SK-N-SH (cell line): ENCODE data around the gene BLOC1S1. TPM values are rescaled to one million over a fixed set of nuclear protein-coding genes. Genes with fewer than 3 reads are reported as not detected.

Experiments used
- CTCF ChIA-PET: fragments of 300-600, 350-600 bp; formaldehyde crosslinking; extraction: SDS; loops from one replicate; lab custom pipeline; 2021; lab: Yijun Ruan, JAX
- POLR2A ChIA-PET: fragments of 350-600 bp; sonication (Branson Sonifier 250); formaldehyde crosslinking; extraction: SDS; loops from one replicate; lab custom pipeline; 2020; ENCODE audit warnings: antibody characterized with exemption, inconsistent platforms; lab: Yijun Ruan, JAX
- DNase-seq: peaks from one replicate; pipeline ENCODE4 v3.0.0; 2012
- H2AFZ ChIP-seq: fragments of 200-600 bp; sonication (generic); 2 replicates; pipeline ENCODE4 v1.8.1; 2016; ENCODE audit warnings: antibody characterized with exemption, mild to moderate bottlenecking, low read depth
- H3F3A ChIP-seq: fragments of 200-600 bp; sonication (generic); replicated peaks from 2 replicates; pipeline ENCODE3; 2016; ENCODE audit warnings: antibody characterized with exemption, mild to moderate bottlenecking; ENCODE audit not compliant: insufficient read depth
- H3K27ac ChIP-seq, 2 experiments: fragments of 200-500 bp in 1 of 2; fragments of 200-600 bp in 1 of 2; sonication (Bioruptor generic) in 1 of 2; sonication (generic), shearing (Covaris generic) in 1 of 2; 2 replicates each; pipeline versions ENCODE4 v1.5.1 to v1.6.1; 2014 to 2016; ENCODE audit warnings: low read depth in 2 of 2, inconsistent platforms in 1 of 2, low read length in 1 of 2, mild to moderate bottlenecking in 1 of 2, mixed read lengths in 1 of 2
- H3K27me3 ChIP-seq: fragments of 200-600 bp; sonication (generic), shearing (Covaris generic); 2 replicates; pipeline ENCODE4 v1.6.1; 2016; ENCODE audit warnings: mixed run types; ENCODE audit not compliant: insufficient read depth
- H3K36me3 ChIP-seq, 2 experiments: fragments of 200-500 bp in 1 of 2; fragments of 200-600 bp in 1 of 2; sonication (Bioruptor generic) in 1 of 2; sonication (generic) in 1 of 2; replicated peaks in 1 of 2; 2 replicates each; pipeline versions ENCODE3 to v1.5.1; 2014 to 2016; ENCODE audit warnings: low read length in 1 of 2, mild to moderate bottlenecking in 1 of 2; ENCODE audit not compliant: insufficient read depth in 2 of 2, control insufficient read depth in 1 of 2
- H3K4me1 ChIP-seq, 2 experiments: fragments of 200-500 bp in 1 of 2; fragments of 200-600 bp in 1 of 2; sonication (Bioruptor generic) in 1 of 2; sonication (generic), shearing (Covaris generic) in 1 of 2; 2 replicates each; pipeline versions ENCODE4 v1.5.1 to v1.6.1; 2014 to 2016; ENCODE audit warnings: low read depth in 1 of 2, low read length in 1 of 2, mixed run types in 1 of 2; ENCODE audit not compliant: insufficient read depth in 2 of 2, control insufficient read depth in 1 of 2
- H3K4me2 ChIP-seq: fragments of 200-600 bp; sonication (generic), shearing (Covaris generic); 2 replicates; pipeline ENCODE4 v1.6.1; 2017; ENCODE audit warnings: mixed run types
- H3K4me3 ChIP-seq, 2 experiments: fragments of 200-500 bp in 1 of 2; fragments of 200-600 bp in 1 of 2; sonication (Bioruptor generic) in 1 of 2; sonication (generic), shearing (Covaris generic) in 1 of 2; 2 replicates each; pipeline versions ENCODE4 v1.5.1 to v1.8.1; 2014 to 2016; ENCODE audit warnings: low read depth in 2 of 2, inconsistent platforms in 1 of 2, low read length in 1 of 2, mild to moderate bottlenecking in 1 of 2, mixed read lengths in 1 of 2, moderate library complexity in 1 of 2
- H3K79me2 ChIP-seq: fragments of 200-600 bp; sonication (generic); 2 replicates; pipeline ENCODE4 v1.8.1; 2017; ENCODE audit warnings: mild to moderate bottlenecking; ENCODE audit not compliant: insufficient read depth
- H3K9ac ChIP-seq: fragments of 200-600 bp; sonication (generic); 2 replicates; pipeline ENCODE4 v1.6.1; 2017; ENCODE audit warnings: mixed run types
- H3K9me2 ChIP-seq: fragments of 200-600 bp; sonication (generic); 2 replicates; pipeline ENCODE4 v1.6.1; 2017; ENCODE audit warnings: mixed run types
- H3K9me3 ChIP-seq: fragments of 200-600 bp; sonication (generic); 2 replicates; pipeline ENCODE4 v1.6.1; 2017; ENCODE audit warnings: mixed run types, mild to moderate bottlenecking, moderate library complexity
- H4K20me1 ChIP-seq: fragments of 200-600 bp; sonication (generic); 2 replicates; pipeline ENCODE4 v1.6.1; 2017; ENCODE audit warnings: mild to moderate bottlenecking, mixed run types; ENCODE audit not compliant: insufficient read depth
- GABPA ChIP-seq: IDR thresholded peaks from 2 replicates; pipeline ENCODE4 v1.4.0; 2012; ENCODE audit warnings: low read depth, mild to moderate bottlenecking
- JUND ChIP-seq: IDR thresholded peaks from 2 replicates; pipeline ENCODE4 v1.4.0; 2012
- NFIC ChIP-seq: IDR thresholded peaks from 2 replicates; pipeline ENCODE4 v1.4.0; 2012; ENCODE audit warnings: borderline replicate concordance
- RCOR1 ChIP-seq: fragments of 150-350 bp; IDR thresholded peaks from 2 replicates; pipeline ENCODE4 v1.6.1; 2017; ENCODE audit warnings: antibody characterized with exemption, low read length
- RXRA ChIP-seq: IDR thresholded peaks from 2 replicates; pipeline ENCODE4 v1.4.0; 2012; ENCODE audit warnings: low read depth, mild to moderate bottlenecking, borderline replicate concordance
- SMC3 ChIP-seq: IDR thresholded peaks from 2 replicates; pipeline ENCODE4 v1.6.1; 2012; ENCODE audit warnings: low read depth, low read length, improper control_type of control experiment
- TCF12 ChIP-seq: IDR thresholded peaks from 2 replicates; pipeline ENCODE4 v1.4.0; 2012
- YY1 ChIP-seq: IDR thresholded peaks from 2 replicates; pipeline ENCODE4 v1.4.0; 2012; ENCODE audit warnings: low read depth, mild to moderate bottlenecking
- WGBS: methylation state at CpG from one replicate; pipeline ENCODE4 v1.1.6; 2017; ENCODE audit warnings: low lambda C conversion rate; 5-methylcytosine and 5-hydroxymethylcytosine counted together
- polyA plus RNA-seq, 3 experiments: library from polyadenylated mRNA; depleted of rRNA; stranded (reverse); fragments of >200 nt; gene quantifications; 2 replicates each; pipeline ENCODE4 v1.2.3, GENCODE V29; 2012
- TF ChIP-seq, protein P1 (sequence below): IDR thresholded peaks from 2 replicates; pipeline ENCODE4 v1.4.0; 2012; ENCODE audit warnings: low read depth
- TF ChIP-seq, protein P2 (sequence below): IDR thresholded peaks from 2 replicates; pipeline ENCODE4 v1.4.0; 2012; ENCODE audit warnings: low read depth, borderline replicate concordance

Gene BLOC1S1
- polyA plus RNA-seq, 1 of the 3 experiments (the other 2 are of a cell fraction) = 331 TPM

GRCh38 chr12:55703288-55703687 lies 12.6 kb upstream of the BLOC1S1 start:
- Histone ChIP-seq H3K79me2 (no peaks in the 10 kb centered on the region), H2AFZ (no peak overlapping the region), H3K9me3 (no peaks in the 10 kb centered on the region), H3K36me3 (no peaks in the 10 kb centered on the region)
- no peak for DNase-seq
- CTCF ChIA-PET = interaction anchor here (1.3 to 2.4 kb wide), 2 partner anchors 9 to 17 kb away, joined by 3 to 6 read pairs; partner anchors contain the start of gene RDH5
- no peak for TF ChIP-seq YY1
- TF ChIP-seq, protein P1, sequence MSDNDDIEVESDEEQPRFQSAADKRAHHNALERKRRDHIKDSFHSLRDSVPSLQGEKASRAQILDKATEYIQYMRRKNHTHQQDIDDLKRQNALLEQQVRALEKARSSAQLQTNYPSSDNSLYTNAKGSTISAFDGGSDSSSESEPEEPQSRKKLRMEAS = no peak
- no peak for TF ChIP-seq SMC3
- TF ChIP-seq, all 33 proteins: peak for 0
- Histone ChIP-seq H4K20me1 (no peaks in the 10 kb centered on the region), H3K9me2 (no peaks in the 10 kb centered on the region), H3F3A (no peaks in the 10 kb centered on the region), H3K27ac (no peak overlapping the region), H3K9ac (no peak overlapping the region), H3K4me2 (no peak overlapping the region), H3K4me1 (peaks cover 8 to 11% of the 10 kb centered on the region in 2 experiments; a peak in 2 of 4 replicates), H3K4me3 (no peak overlapping the region), H3K27me3 (no peaks in the 10 kb centered on the region)
- WGBS = 67% methylated on average over 1 of the region's 2 CpGs
- POLR2A ChIA-PET = no interaction called here

- Histone ChIP-seq H3F3A (no peaks in the 10 kb centered on the region), H3K4me3 (no peak overlapping the region), H4K20me1 (no peaks in the 10 kb centered on the region), H3K79me2 (no peaks in the 10 kb centered on the region), H3K9ac (no peak overlapping the region), H3K27me3 (no peaks in the 10 kb centered on the region), H3K36me3 (no peaks in the 10 kb centered on the region), H2AFZ (no peak overlapping the region), H3K9me2 (no peaks in the 10 kb centered on the region), H3K27ac (no peak overlapping the region), H3K9me3 (no peaks in the 10 kb centered on the region), H3K4me2 (no peak overlapping the region), H3K4me1 (peaks cover 12 to 13% of the 10 kb centered on the region in 2 experiments; a peak in 2 of 4 replicates)
- TF ChIP-seq RCOR1 (no peak), JUND (no peak), NFIC (no peak), TCF12 (no peak), GABPA (no peak), RXRA (no peak)
- TF ChIP-seq, protein P2, sequence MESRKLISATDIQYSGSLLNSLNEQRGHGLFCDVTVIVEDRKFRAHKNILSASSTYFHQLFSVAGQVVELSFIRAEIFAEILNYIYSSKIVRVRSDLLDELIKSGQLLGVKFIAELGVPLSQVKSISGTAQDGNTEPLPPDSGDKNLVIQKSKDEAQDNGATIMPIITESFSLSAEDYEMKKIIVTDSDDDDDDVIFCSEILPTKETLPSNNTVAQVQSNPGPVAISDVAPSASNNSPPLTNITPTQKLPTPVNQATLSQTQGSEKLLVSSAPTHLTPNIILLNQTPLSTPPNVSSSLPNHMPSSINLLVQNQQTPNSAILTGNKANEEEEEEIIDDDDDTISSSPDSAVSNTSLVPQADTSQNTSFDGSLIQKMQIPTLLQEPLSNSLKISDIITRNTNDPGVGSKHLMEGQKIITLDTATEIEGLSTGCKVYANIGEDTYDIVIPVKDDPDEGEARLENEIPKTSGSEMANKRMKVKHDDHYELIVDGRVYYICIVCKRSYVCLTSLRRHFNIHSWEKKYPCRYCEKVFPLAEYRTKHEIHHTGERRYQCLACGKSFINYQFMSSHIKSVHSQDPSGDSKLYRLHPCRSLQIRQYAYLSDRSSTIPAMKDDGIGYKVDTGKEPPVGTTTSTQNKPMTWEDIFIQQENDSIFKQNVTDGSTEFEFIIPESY = no peak
- 67% methylated on average over 6 of the region's 6 CpGs for WGBS
- POLR2A ChIA-PET = no interaction called here
- DNase-seq = no peak
- CTCF ChIA-PET = interaction anchor here (0.9 to 1.3 kb wide), 3 partner anchors 8 to 17 kb away, joined by 3 read pairs; partner anchors contain the start of gene BLOC1S1
Observed at GRCh38 chr12:55703901-55704761, 11.7 kb upstream of the BLOC1S1 start.
